Measurements from ENCODE around the gene ITGB2. TPM values are rescaled to one million over a fixed set of nuclear protein-coding genes. Genes with fewer than 3 reads are reported as not detected.
A peak's percentile ranks its signal among the peaks of the same experiment; 100 is the strongest.

ITGB2 gene
- total and polyA plus RNA-seq, 9 donors = 8.0 to 18.0 (median 13.4) TPM

- no peaks in the 10 kb centered on the region for H3K9me3 ChIP-seq (replicated peaks; ENCODE audit: control insufficient read depth, low read depth, low read length)
- peaks cover 40% of the 10 kb centered on the region for H3K36me3 ChIP-seq (ENCODE audit: control insufficient read depth, insufficient read depth, low read length)
- 43% methylated on average over 11 of the region's 21 CpGs for WGBS (ENCODE audit: insufficient coverage)
- H3K27me3 ChIP-seq (ENCODE audit: control insufficient read depth, insufficient read depth, low read length) = no peaks in the 10 kb centered on the region
- H3K27ac ChIP-seq (ENCODE audit: low read length) = peak overlapping the region; percentile 29
- peak; percentile 72 for DNase-seq
- no peak overlapping the region for H3K4me3 ChIP-seq (ENCODE audit: low read length)
- H3K4me1 ChIP-seq (ENCODE audit: control insufficient read depth, insufficient read depth, low read length) = peaks cover 93% of the 10 kb centered on the region
Observed at GRCh38 chr21:44955141-44955797, 34.6 kb upstream of the ITGB2 start.

DNA sequence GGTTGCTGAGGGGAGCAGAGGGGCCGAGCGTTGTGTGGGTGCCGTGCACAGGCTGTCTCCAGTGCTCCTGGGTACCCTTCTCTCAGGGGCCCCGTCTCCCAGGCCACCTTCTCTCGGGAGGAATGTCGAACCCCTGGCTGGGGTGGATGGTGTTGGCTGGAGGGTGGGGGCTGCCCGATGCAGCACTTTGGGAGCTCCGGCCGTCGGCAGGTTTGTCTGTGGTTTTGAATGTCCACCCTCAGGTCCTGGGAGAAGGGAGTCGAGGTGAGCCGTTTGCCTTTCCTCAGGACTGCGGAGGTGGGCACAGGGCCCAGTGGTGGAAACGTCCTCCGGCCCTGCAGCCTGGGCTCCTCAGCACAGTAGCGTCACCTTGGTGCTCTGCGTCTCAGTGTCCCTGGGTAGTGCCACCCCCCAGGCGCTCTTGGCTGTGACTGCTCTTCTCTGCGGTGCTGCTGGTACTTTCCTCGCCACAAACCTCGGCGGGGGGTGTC is 33.6 kb upstream of the ITGB2 start:
- DNase-seq = no peak
- H3K4me1 ChIP-seq (ENCODE audit: control insufficient read depth, insufficient read depth, low read length) = peaks cover 93% of the 10 kb centered on the region
- peak overlapping the region; percentile 93 for H3K27ac ChIP-seq (ENCODE audit: low read length)
- H3K4me3 ChIP-seq (ENCODE audit: low read length) = no peak overlapping the region
- H3K9me3 ChIP-seq (replicated peaks; ENCODE audit: control insufficient read depth, low read depth, low read length) = no peaks in the 10 kb centered on the region
- 89% methylated on average over 21 of the region's 22 CpGs for WGBS (ENCODE audit: insufficient coverage)
- H3K36me3 ChIP-seq (ENCODE audit: control insufficient read depth, insufficient read depth, low read length) = peaks cover 36% of the 10 kb centered on the region
- H3K27me3 ChIP-seq (ENCODE audit: control insufficient read depth, insufficient read depth, low read length) = no peaks in the 10 kb centered on the region

DNA sequence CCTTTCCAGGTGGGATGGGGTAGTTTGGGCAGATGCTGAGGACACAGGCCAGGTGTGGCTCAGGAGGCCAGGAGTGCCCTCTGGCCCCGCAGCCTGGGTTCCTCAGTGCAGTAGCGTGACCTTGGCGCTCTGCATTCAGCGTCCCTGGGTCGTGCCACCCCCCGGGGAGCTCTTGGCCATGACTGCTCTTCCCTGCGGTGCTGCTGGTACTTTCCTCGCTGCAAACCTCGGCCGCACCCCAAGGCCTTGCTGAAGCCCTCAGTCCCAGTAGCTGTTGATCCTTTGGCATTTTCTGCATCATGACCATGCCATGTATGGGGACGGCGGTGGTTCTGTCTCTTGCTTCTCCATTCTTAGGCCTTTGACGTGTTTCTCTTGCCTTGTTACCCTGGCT is 32.9 kb upstream of the ITGB2 start:
- peaks cover 39% of the 10 kb centered on the region for H3K36me3 ChIP-seq (ENCODE audit: control insufficient read depth, insufficient read depth, low read length)
- H3K9me3 ChIP-seq (replicated peaks; ENCODE audit: control insufficient read depth, low read depth, low read length) = no peaks in the 10 kb centered on the region
- no peaks in the 10 kb centered on the region for H3K27me3 ChIP-seq (ENCODE audit: control insufficient read depth, insufficient read depth, low read length)
- 96% methylated on average over 13 of the region's 13 CpGs for WGBS (ENCODE audit: insufficient coverage)
- H3K4me3 ChIP-seq (ENCODE audit: low read length) = no peak overlapping the region
- DNase-seq = no peak
- peaks cover 86% of the 10 kb centered on the region for H3K4me1 ChIP-seq (ENCODE audit: control insufficient read depth, insufficient read depth, low read length)
- peak overlapping the region; percentile 93 for H3K27ac ChIP-seq (ENCODE audit: low read length)

DNA sequence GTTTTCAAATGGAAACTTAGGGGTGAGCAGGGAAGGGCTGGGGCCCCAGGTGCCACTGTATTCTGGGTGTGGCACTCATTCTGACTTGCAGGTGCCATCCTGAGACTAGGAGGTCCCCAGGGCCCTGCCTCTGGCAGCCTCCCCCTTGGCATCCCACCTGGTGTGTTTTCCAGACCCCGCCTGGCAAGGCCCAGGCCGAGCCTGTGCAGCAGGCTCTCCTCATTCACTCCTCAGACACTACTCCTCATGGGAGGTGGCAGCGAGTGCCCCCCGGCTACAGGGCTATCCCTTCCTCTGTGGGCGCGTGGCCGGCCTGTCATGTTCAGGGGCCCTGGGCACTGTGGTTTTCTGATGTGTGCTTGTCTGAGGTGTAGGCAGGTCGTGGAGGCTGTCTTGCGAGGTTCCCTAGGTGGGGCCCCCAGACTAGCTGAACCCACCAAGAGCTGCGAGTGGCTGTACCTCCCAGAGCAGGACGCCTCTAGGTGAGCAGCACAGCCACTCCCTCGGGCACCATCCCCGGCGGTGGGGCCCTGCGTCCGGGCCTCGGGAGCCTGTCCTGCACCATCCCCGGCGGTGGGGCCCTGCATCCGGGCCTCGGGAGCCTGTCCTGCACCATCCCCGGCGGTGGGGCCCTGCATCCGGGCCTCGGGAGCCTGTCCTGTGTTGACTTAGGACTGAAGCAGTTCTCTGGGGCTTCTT is 32.4 kb upstream of the ITGB2 start:
- H3K36me3 ChIP-seq (ENCODE audit: control insufficient read depth, insufficient read depth, low read length) = peaks cover 41% of the 10 kb centered on the region
- no peaks in the 10 kb centered on the region for H3K27me3 ChIP-seq (ENCODE audit: control insufficient read depth, insufficient read depth, low read length)
- peaks cover 81% of the 10 kb centered on the region for H3K4me1 ChIP-seq (ENCODE audit: control insufficient read depth, insufficient read depth, low read length)
- H3K4me3 ChIP-seq (ENCODE audit: low read length) = no peak overlapping the region
- no peak for DNase-seq
- WGBS (ENCODE audit: insufficient coverage) = 83% methylated on average over 17 of the region's 25 CpGs
- peak overlapping the region; percentile 93 for H3K27ac ChIP-seq (ENCODE audit: low read length)
- H3K9me3 ChIP-seq (replicated peaks; ENCODE audit: control insufficient read depth, low read depth, low read length) = no peaks in the 10 kb centered on the region

GRCh38 chr21:44952116-44952928 is 31.6 kb upstream of the ITGB2 start:
- WGBS (ENCODE audit: insufficient coverage) = 73% methylated on average over 16 of the region's 24 CpGs
- H3K4me1 ChIP-seq (ENCODE audit: control insufficient read depth, insufficient read depth, low read length) = peaks cover 73% of the 10 kb centered on the region
- no peaks in the 10 kb centered on the region for H3K9me3 ChIP-seq (replicated peaks; ENCODE audit: control insufficient read depth, low read depth, low read length)
- H3K36me3 ChIP-seq (ENCODE audit: control insufficient read depth, insufficient read depth, low read length) = peaks cover 41% of the 10 kb centered on the region
- H3K4me3 ChIP-seq (ENCODE audit: low read length) = no peak overlapping the region
- peak; percentile 80 for DNase-seq
- peak overlapping the region; percentile 93 for H3K27ac ChIP-seq (ENCODE audit: low read length)
- no peaks in the 10 kb centered on the region for H3K27me3 ChIP-seq (ENCODE audit: control insufficient read depth, insufficient read depth, low read length)

- no peaks in the 10 kb centered on the region for H3K27me3 ChIP-seq (ENCODE audit: control insufficient read depth, insufficient read depth, low read length)
- no peak for DNase-seq
- H3K4me1 ChIP-seq (ENCODE audit: control insufficient read depth, insufficient read depth, low read length) = peaks cover 68% of the 10 kb centered on the region
- 91% methylated on average over 18 of the region's 31 CpGs for WGBS (ENCODE audit: insufficient coverage)
- no peak overlapping the region for H3K4me3 ChIP-seq (ENCODE audit: low read length)
- peaks cover 35% of the 10 kb centered on the region for H3K36me3 ChIP-seq (ENCODE audit: control insufficient read depth, insufficient read depth, low read length)
- H3K27ac ChIP-seq (ENCODE audit: low read length) = peak overlapping the region; percentile 20
- no peaks in the 10 kb centered on the region for H3K9me3 ChIP-seq (replicated peaks; ENCODE audit: control insufficient read depth, low read depth, low read length)
Observed at GRCh38 chr21:44951186-44951915, 30.7 kb upstream of the ITGB2 start.

GRCh38 chr21:44950351-44950750 is 29.7 kb upstream of the ITGB2 start:
- DNase-seq = no peak
- Histone ChIP-seq H3K36me3 (ENCODE audit: control insufficient read depth, insufficient read depth, low read length) (peaks cover 43% of the 10 kb centered on the region), H3K4me3 (ENCODE audit: low read length) (no peak overlapping the region), H3K27me3 (ENCODE audit: control insufficient read depth, insufficient read depth, low read length) (no peaks in the 10 kb centered on the region), H3K27ac (ENCODE audit: low read length) (peak overlapping the region; percentile 70), H3K9me3 (replicated peaks; ENCODE audit: control insufficient read depth, low read depth, low read length) (no peaks in the 10 kb centered on the region), H3K4me1 (ENCODE audit: control insufficient read depth, insufficient read depth, low read length) (peaks cover 60% of the 10 kb centered on the region)
- WGBS (ENCODE audit: insufficient coverage) = 85% methylated on average over 17 of the region's 18 CpGs

GRCh38 chr21:44949779-44950198 is 29.1 kb upstream of the ITGB2 start:
- no peaks in the 10 kb centered on the region for H3K9me3 ChIP-seq (replicated peaks; ENCODE audit: control insufficient read depth, low read depth, low read length)
- H3K27me3 ChIP-seq (ENCODE audit: control insufficient read depth, insufficient read depth, low read length) = no peaks in the 10 kb centered on the region
- peaks cover 48% of the 10 kb centered on the region for H3K36me3 ChIP-seq (ENCODE audit: control insufficient read depth, insufficient read depth, low read length)
- peak overlapping the region; percentile 44 for H3K27ac ChIP-seq (ENCODE audit: low read length)
- peak; percentile 89 for DNase-seq
- no peak overlapping the region for H3K4me3 ChIP-seq (ENCODE audit: low read length)
- WGBS (ENCODE audit: insufficient coverage) = 9% methylated on average over 5 of the region's 10 CpGs
- peaks cover 55% of the 10 kb centered on the region for H3K4me1 ChIP-seq (ENCODE audit: control insufficient read depth, insufficient read depth, low read length)

GRCh38 chr21:44949161-44949778 is 28.6 kb upstream of the ITGB2 start:
- Histone ChIP-seq H3K36me3 (ENCODE audit: control insufficient read depth, insufficient read depth, low read length) (peaks cover 48% of the 10 kb centered on the region), H3K4me1 (ENCODE audit: control insufficient read depth, insufficient read depth, low read length) (peaks cover 49% of the 10 kb centered on the region), H3K4me3 (ENCODE audit: low read length) (no peak overlapping the region), H3K27me3 (ENCODE audit: control insufficient read depth, insufficient read depth, low read length) (no peaks in the 10 kb centered on the region), H3K9me3 (replicated peaks; ENCODE audit: control insufficient read depth, low read depth, low read length) (no peaks in the 10 kb centered on the region), H3K27ac (ENCODE audit: low read length) (peak overlapping the region; percentile 44)
- WGBS (ENCODE audit: insufficient coverage) = 70% methylated on average over 24 of the region's 30 CpGs
- DNase-seq = no peak

Measured in muscle of leg (tissue), 11 donors.